HEK293 (cell line): Measurements from ENCODE around the gene ADSS1.

Experiments used
- CTCF ChIA-PET: fragments of 350-600 bp; formaldehyde crosslinking; extraction: SDS; loops from one replicate; lab custom pipeline; 2021; ENCODE audit warnings: antibody characterized with exemption; lab: Yijun Ruan, JAX
- POLR2A ChIA-PET: fragments of 300-600 bp; formaldehyde crosslinking; extraction: SDS; loops from one replicate; lab custom pipeline; 2020; ENCODE audit warnings: antibody characterized with exemption, inconsistent platforms; lab: Yijun Ruan, JAX
- H3K27ac ChIP-seq: fragments of 200-500 bp; sonication (Bioruptor generic); 2 replicates; pipeline ENCODE4 v1.5.1; 2014; ENCODE audit warnings: low read depth, low read length, control low read depth, inconsistent platforms; ENCODE audit errors: extremely low read depth
- H3K36me3 ChIP-seq, 2 experiments: fragments of 200-500 bp in 1 of 2; sonication (Bioruptor generic) in 1 of 2; 1 replicate in 1 of 2; 2 replicates in 1 of 2; pipeline ENCODE4 v1.5.1; 2014 to 2017; ENCODE audit warnings: inconsistent platforms in 2 of 2, low read length in 2 of 2; ENCODE audit not compliant: control insufficient read depth in 2 of 2, insufficient read depth in 1 of 2
- H3K4me1 ChIP-seq: fragments of 200-500 bp; sonication (Bioruptor generic); 2 replicates; pipeline ENCODE4 v1.5.1; 2014; ENCODE audit warnings: mild to moderate bottlenecking, low read length, inconsistent platforms; ENCODE audit not compliant: control insufficient read depth, insufficient read depth
- H3K4me3 ChIP-seq: 2 replicates; pipeline ENCODE4 v1.5.1; 2011; ENCODE audit warnings: low read depth, mild to moderate bottlenecking, control low read depth, low read length, moderate library complexity
- H3K9me3 ChIP-seq: fragments of 200-500 bp; sonication (Bioruptor generic); 2 replicates; pipeline ENCODE4 v1.5.1; 2014; ENCODE audit warnings: low read depth, low read length, inconsistent platforms; ENCODE audit not compliant: control insufficient read depth, insufficient read depth
- BCL6B ChIP-seq: fragments of 450-650 bp; formaldehyde crosslinking; IDR thresholded peaks from 2 replicates; pipeline ENCODE4 v1.5.1; 2017; ENCODE audit warnings: missing biosample characterization, missing genetic modification characterization
- KLF17 ChIP-seq: fragments of 450-650 bp; formaldehyde crosslinking; IDR thresholded peaks from 2 replicates; pipeline ENCODE4 v1.5.1; 2016; ENCODE audit warnings: missing biosample characterization, missing genetic modification characterization
- MEIS1 ChIP-seq: sonication (generic); formaldehyde crosslinking; IDR thresholded peaks from 2 replicates; pipeline ENCODE4 v1.8.1; 2022; ENCODE audit warnings: missing genetic modification reagents, mild to moderate bottlenecking, borderline replicate concordance
- OSR2 ChIP-seq: fragments of 450-650 bp; formaldehyde crosslinking; IDR thresholded peaks from 2 replicates; pipeline ENCODE4 v1.5.1; 2016; ENCODE audit warnings: missing biosample characterization, missing genetic modification characterization
- PRDM2 ChIP-seq: fragments of 450-650 bp; formaldehyde crosslinking; IDR thresholded peaks from 2 replicates; pipeline ENCODE4 v1.5.1; 2016; ENCODE audit warnings: missing biosample characterization, missing genetic modification characterization, borderline replicate concordance
- REPIN1 ChIP-seq: fragments of 450-650 bp; formaldehyde crosslinking; IDR thresholded peaks from 2 replicates; pipeline ENCODE4 v1.5.1; 2017; ENCODE audit warnings: missing biosample characterization, missing genetic modification characterization, low read depth
- SP3 ChIP-seq: fragments of 450-650 bp; formaldehyde crosslinking; IDR thresholded peaks from 2 replicates; pipeline ENCODE4 v1.5.1; 2016; ENCODE audit warnings: missing biosample characterization, missing genetic modification characterization
- ZBTB48 ChIP-seq: fragments of 450-650 bp; formaldehyde crosslinking; IDR thresholded peaks from 2 replicates; pipeline ENCODE4 v1.5.1; 2016; ENCODE audit warnings: missing biosample characterization, missing genetic modification characterization
- ZEB2 ChIP-seq: fragments of 450-650 bp; formaldehyde crosslinking; IDR thresholded peaks from 2 replicates; pipeline ENCODE4 v1.5.1; 2016; ENCODE audit warnings: missing biosample characterization, missing genetic modification characterization
- ZIC2 ChIP-seq: fragments of 450-650 bp; formaldehyde crosslinking; IDR thresholded peaks from 2 replicates; pipeline ENCODE4 v1.5.1; 2016; ENCODE audit warnings: missing biosample characterization, missing genetic modification characterization
- ZNF140 ChIP-seq: fragments of 450-650 bp; formaldehyde crosslinking; IDR thresholded peaks from 2 replicates; pipeline ENCODE4 v1.5.1; 2016; ENCODE audit warnings: missing biosample characterization, missing genetic modification characterization
- ZNF366 ChIP-seq: fragments of 450-650 bp; formaldehyde crosslinking; conservative IDR thresholded peaks from 2 replicates; pipeline ENCODE4 v1.5.1; 2016; ENCODE audit warnings: missing biosample characterization, missing genetic modification characterization
- ZNF433 ChIP-seq: fragments of 450-650 bp; formaldehyde crosslinking; IDR thresholded peaks from 2 replicates; pipeline ENCODE4 v1.5.1; 2016; ENCODE audit warnings: missing biosample characterization, missing genetic modification characterization, low read depth
- ZNF449 ChIP-seq: fragments of 450-650 bp; formaldehyde crosslinking; IDR thresholded peaks from 2 replicates; pipeline ENCODE4 v1.5.1; 2017; ENCODE audit warnings: missing biosample characterization, mild to moderate bottlenecking, missing genetic modification characterization, moderate library complexity
- ZNF510 ChIP-seq: fragments of 450-650 bp; formaldehyde crosslinking; IDR thresholded peaks from 2 replicates; pipeline ENCODE4 v1.5.1; 2018; ENCODE audit warnings: mild to moderate bottlenecking, missing genetic modification characterization, missing biosample characterization; ENCODE audit not compliant: insufficient replicate concordance
- ZNF561 ChIP-seq: fragments of 450-650 bp; IDR thresholded peaks from 2 replicates; pipeline ENCODE4 v1.5.1; 2018; ENCODE audit warnings: missing biosample characterization, missing genetic modification characterization, borderline replicate concordance
- ZNF600 ChIP-seq: fragments of 450-650 bp; formaldehyde crosslinking; IDR thresholded peaks from 2 replicates; pipeline ENCODE4 v1.5.1; 2016; ENCODE audit warnings: missing biosample characterization, missing genetic modification characterization
- ZNF629 ChIP-seq: fragments of 450-650 bp; formaldehyde crosslinking; IDR thresholded peaks from 2 replicates; pipeline ENCODE4 v1.5.1; 2017; ENCODE audit warnings: missing biosample characterization, missing genetic modification characterization
- ZSCAN16 ChIP-seq: fragments of 450-650 bp; formaldehyde crosslinking; IDR thresholded peaks from 2 replicates; pipeline ENCODE4 v1.5.1; 2016; ENCODE audit warnings: missing biosample characterization, missing genetic modification characterization
- ZSCAN4 ChIP-seq: fragments of 450-650 bp; formaldehyde crosslinking; IDR thresholded peaks from 2 replicates; pipeline ENCODE4 v1.5.1; 2017; ENCODE audit warnings: missing biosample characterization, missing genetic modification characterization

The ADSS1 gene

GRCh38 chr14:104730487-104730886 lies 6.5 kb downstream of the ADSS1 start:
- Histone ChIP-seq H3K36me3 (no peaks in the 10 kb centered on the region), H3K4me1 (no peaks in the 10 kb centered on the region), H3K27ac (no peak overlapping the region), H3K4me3 (no peak overlapping the region), H3K9me3 (no peaks in the 10 kb centered on the region)
- TF ChIP-seq ZEB2 (no peak), SP3 (tag by site-specific recombination) (no peak), ZNF600 (no peak), ZNF433 (tag by site-specific recombination) (no peak), OSR2 (tag by site-specific recombination) (no peak), PRDM2 (tag by site-specific recombination) (no peak), ZNF449 (tag by site-specific recombination) (no peak), ZIC2 (tag by site-specific recombination) (no peak), ZNF140 (tag by site-specific recombination) (no peak), ZNF366 (tag by site-specific recombination) (no peak), KLF17 (tag by site-specific recombination) (no peak), ZSCAN4 (tag by site-specific recombination) (no peak), ZNF629 (tag by site-specific recombination) (no peak), MEIS1 (no peak), REPIN1 (tag by site-specific recombination) (no peak), ZBTB48 (tag by site-specific recombination) (no peak), ZNF561 (tag by site-specific recombination) (no peak), ZSCAN16 (tag by site-specific recombination) (no peak), ZNF510 (tag by site-specific recombination) (no peak), BCL6B (tag by site-specific recombination) (no peak)
- CTCF ChIA-PET, result interaction anchor here (0.7 to 1.2 kb wide), 3 partner anchors 19 to 535 kb away, joined by 3 read pairs; no protein-coding TSS in a partner anchor
- POLR2A ChIA-PET, result no interaction called here
